DOHH2 (cell line): Measurements from ENCODE around the gene ANKMY1.
"Not testable (repeated sequence)": the region's sequence is repeated elsewhere in the genome, so short reads cannot be mapped to it uniquely, and the experiment has no call there.

Experiments used
- H3F3A ChIP-seq: fragments of 200-600 bp; sonication (generic), shearing (Covaris generic); 2 replicates; pipeline ENCODE4 v1.6.0; 2016; ENCODE audit warnings: antibody characterized with exemption, mild to moderate bottlenecking; ENCODE audit not compliant: control insufficient read depth, insufficient read depth
- H3K27ac ChIP-seq: fragments of 200-600 bp; sonication (generic); 2 replicates; pipeline ENCODE4 v1.5.1; 2014; ENCODE audit warnings: low read depth, mild to moderate bottlenecking, low read length, moderate library complexity
- H3K27me3 ChIP-seq: fragments of 200-600 bp; sonication (generic); 2 replicates; pipeline ENCODE4 v1.6.1; 2014; ENCODE audit warnings: mild to moderate bottlenecking, low read length, mixed read lengths; ENCODE audit not compliant: control insufficient read depth
- H3K36me3 ChIP-seq: fragments of 200-600 bp; sonication (generic); 2 replicates; pipeline ENCODE4 v1.6.1; 2014; ENCODE audit warnings: mild to moderate bottlenecking, low read length, moderate library complexity, mixed read lengths; ENCODE audit not compliant: control insufficient read depth
- H3K4me1 ChIP-seq: fragments of 200-600 bp; sonication (generic); 2 replicates; pipeline ENCODE4 v1.6.1; 2014; ENCODE audit warnings: mild to moderate bottlenecking, low read length, mixed read lengths; ENCODE audit not compliant: control insufficient read depth
- H3K4me2 ChIP-seq: fragments of 200-600 bp; sonication (generic); 2 replicates; pipeline ENCODE4 v1.6.0; 2014; ENCODE audit warnings: mild to moderate bottlenecking, low read length, moderate library complexity
- H3K4me3 ChIP-seq: fragments of 200-600 bp; sonication (generic); 2 replicates; pipeline ENCODE4 v1.5.1; 2014; ENCODE audit warnings: mild to moderate bottlenecking, low read length, mixed read lengths
- H3K79me2 ChIP-seq: fragments of 200-600 bp; sonication (generic); 2 replicates; pipeline ENCODE4 v1.6.1; 2014; ENCODE audit warnings: mild to moderate bottlenecking, low read length, mixed read lengths; ENCODE audit not compliant: control insufficient read depth
- H3K9me2 ChIP-seq: fragments of 200-600 bp; sonication (generic); replicated peaks from 2 replicates; pipeline ENCODE4 v1.6.1; 2014; ENCODE audit warnings: mild to moderate bottlenecking, low read length, mixed read lengths; ENCODE audit not compliant: control insufficient read depth
- H3K9me3 ChIP-seq: fragments of 200-600 bp; sonication (generic); 2 replicates; pipeline ENCODE4 v1.6.1; 2014; ENCODE audit warnings: antibody characterized with exemption, low read length, mixed read lengths; ENCODE audit not compliant: control insufficient read depth, insufficient read depth
- H4K20me1 ChIP-seq: fragments of 200-600 bp; sonication (generic); 2 replicates; pipeline ENCODE4 v1.6.0; 2014; ENCODE audit warnings: low read depth, mild to moderate bottlenecking, antibody characterized with exemption, low read length, moderate library complexity; ENCODE audit not compliant: control insufficient read depth, insufficient read depth
- CTCF ChIP-seq: fragments of 200-600 bp; sonication (generic); IDR thresholded peaks from one replicate; pipeline ENCODE4 v1.5.1; 2014; ENCODE audit warnings: antibody characterized with exemption, mild to moderate bottlenecking, low read depth, low read length; ENCODE audit not compliant: poor library complexity, severe bottlenecking
- EZH2phosphoT487 ChIP-seq: fragments of 200-600 bp; sonication (generic); IDR thresholded peaks from 2 replicates; pipeline ENCODE4 v1.6.1; 2017; ENCODE audit warnings: borderline replicate concordance, mild to moderate bottlenecking, antibody characterized with exemption, low read length, moderate library complexity, mixed read lengths

The ANKMY1 gene

GRCh38 chr2:240499309-240500301, 58.2 kb downstream of the ANKMY1 start:
- Histone ChIP-seq H3K9me2 (no peaks in the 10 kb centered on the region), H3K4me3 (no peak overlapping the region), H3F3A (no peaks in the 10 kb centered on the region), H3K36me3 (peaks cover 19% of the 10 kb centered on the region; the same call in 1 of the 2 replicates), H3K27ac (no peak overlapping the region), H4K20me1 (no peaks in the 10 kb centered on the region), H3K79me2 (no peaks in the 10 kb centered on the region), H3K4me1 (no peaks in the 10 kb centered on the region), H3K27me3 (no peaks in the 10 kb centered on the region), H3K4me2 (no peak overlapping the region), H3K9me3 (no peaks in the 10 kb centered on the region)
- TF ChIP-seq EZH2phosphoT487 (no peak), CTCF (no peak)

GRCh38 chr2:240498958-240499260, 58.9 kb downstream of the ANKMY1 start:
- H3K36me3 ChIP-seq = peaks cover 23% of the 10 kb centered on the region; the same call in 1 of the 2 replicates
- no peaks in the 10 kb centered on the region for H3F3A ChIP-seq
- no peaks in the 10 kb centered on the region for H3K27me3 ChIP-seq
- no peak for TF ChIP-seq EZH2phosphoT487
- TF ChIP-seq CTCF = no peak
- H3K4me2 ChIP-seq = no peak overlapping the region
- no peaks in the 10 kb centered on the region for H3K4me1 ChIP-seq
- H3K4me3 ChIP-seq = no peak overlapping the region
- peaks cover 5% of the 10 kb centered on the region; the same call in 1 of the 2 replicates for H3K9me3 ChIP-seq
- H3K9me2 ChIP-seq = no peaks in the 10 kb centered on the region
- H3K79me2 ChIP-seq = no peaks in the 10 kb centered on the region
- H3K27ac ChIP-seq = no peak overlapping the region
- H4K20me1 ChIP-seq = no peaks in the 10 kb centered on the region

GRCh38 chr2:240498171-240498957, 59.4 kb downstream of the ANKMY1 start:
- no peak overlapping the region for H3K4me2 ChIP-seq
- H3K79me2 ChIP-seq = no peaks in the 10 kb centered on the region
- peaks cover 6% of the 10 kb centered on the region; the same call in 1 of the 2 replicates for H3K9me3 ChIP-seq
- no peak overlapping the region for H3K27ac ChIP-seq
- TF ChIP-seq CTCF = no peak
- TF ChIP-seq EZH2phosphoT487 = no peak
- no peak overlapping the region for H3K4me3 ChIP-seq
- H3F3A ChIP-seq = no peaks in the 10 kb centered on the region
- no peaks in the 10 kb centered on the region for H3K27me3 ChIP-seq
- no peaks in the 10 kb centered on the region for H4K20me1 ChIP-seq
- peaks cover 23% of the 10 kb centered on the region; the same call in 1 of the 2 replicates for H3K36me3 ChIP-seq
- no peaks in the 10 kb centered on the region for H3K9me2 ChIP-seq
- no peaks in the 10 kb centered on the region for H3K4me1 ChIP-seq

- not testable (repeated sequence) for H3K4me3 ChIP-seq, H3K4me1 ChIP-seq, H3K27ac ChIP-seq, H3K4me2 ChIP-seq, H3K9me3 ChIP-seq, H3K79me2 ChIP-seq, H4K20me1 ChIP-seq, H3F3A ChIP-seq, H3K9me2 ChIP-seq, H3K27me3 ChIP-seq
- H3K36me3 ChIP-seq = peaks cover 23% of the 10 kb centered on the region; the same call in 1 of the 2 replicates
Measured at GRCh38 chr2:240497082-240497481, 60.7 kb downstream of the ANKMY1 start.

- peaks cover 14% of the 10 kb centered on the region; the same call in 1 of the 2 replicates for H3K9me3 ChIP-seq
- not testable (repeated sequence) for H3K27ac ChIP-seq, H3K9me2 ChIP-seq, H3K79me2 ChIP-seq, H3K4me3 ChIP-seq, H3F3A ChIP-seq, H3K4me2 ChIP-seq, H3K27me3 ChIP-seq, H3K4me1 ChIP-seq, H4K20me1 ChIP-seq
- H3K36me3 ChIP-seq = peaks cover 23% of the 10 kb centered on the region; the same call in 1 of the 2 replicates
Measured at GRCh38 chr2:240494942-240495341, 62.8 kb downstream of the ANKMY1 start.
